WTC11 (cell line): ENCODE measurements around the gene KY. TPM values are rescaled to one million over a fixed set of nuclear protein-coding genes. Genes with fewer than 3 reads are reported as not detected.

ENCODE experiments used
- ATAC-seq: fragments of 200-7000 bp; cut with Tn5 transposase; 2 replicates; pipeline ENCODE4 v1.10.0; 2021; ENCODE audit warnings: mild to moderate bottlenecking, moderate library complexity
- CTCF ChIA-PET: fragments of 300-600 bp; sonication (Branson Sonifier 250); formaldehyde crosslinking; loops from one replicate; lab custom pipeline; 2021; ENCODE audit warnings: antibody characterized with exemption; lab: Charles Lee
- POLR2A ChIA-PET: fragments of 350-600 bp; sonication (Branson Sonifier 250); formaldehyde crosslinking; loops from one replicate; lab custom pipeline; 2021; ENCODE audit warnings: antibody characterized with exemption; lab: Charles Lee
- DNase-seq: peaks from one replicate; pipeline ENCODE4 v3.0.0; 2021; ENCODE audit warnings: low spot score
- H3K27ac Mint-ChIP-seq: 2 replicates; pipeline ENCODE4 v1.8.0; 2021; ENCODE audit warnings: mixed read lengths
- H3K27me3 Mint-ChIP-seq: 2 replicates; pipeline ENCODE4 v1.8.0; 2021; ENCODE audit warnings: low read depth, mild to moderate bottlenecking, moderate library complexity, mixed read lengths
- H3K36me3 Mint-ChIP-seq: 2 replicates; pipeline ENCODE4 v1.8.0; 2021; ENCODE audit warnings: mixed read lengths
- H3K4me1 Mint-ChIP-seq: 2 replicates; pipeline ENCODE4 v1.8.0; 2022; ENCODE audit warnings: mixed read lengths
- H3K4me3 Mint-ChIP-seq: 2 replicates; pipeline ENCODE4 v1.8.0; 2021; ENCODE audit warnings: mild to moderate bottlenecking, moderate library complexity, mixed read lengths
- H3K9me3 Mint-ChIP-seq: 2 replicates; pipeline ENCODE4 v1.8.0; 2021; ENCODE audit warnings: mixed read lengths
- ATF3 ChIP-seq: sonication (generic); formaldehyde crosslinking; conservative IDR thresholded peaks from 2 replicates; pipeline ENCODE4 v1.8.1; 2022; ENCODE audit warnings: mild to moderate bottlenecking, missing genetic modification reagents
- CREB1 ChIP-seq: sonication (generic); formaldehyde crosslinking; IDR thresholded peaks from 2 replicates; pipeline ENCODE4 v1.8.0; 2023; ENCODE audit warnings: mild to moderate bottlenecking, missing genetic modification reagents
- ESRRA ChIP-seq: sonication (generic); formaldehyde crosslinking; IDR thresholded peaks from 2 replicates; pipeline ENCODE4 v1.8.1; 2022; ENCODE audit warnings: mild to moderate bottlenecking, missing genetic modification reagents, borderline replicate concordance
- GTF2I ChIP-seq: fragments of 250-450 bp; sonication (Bioruptor Pico); conservative IDR thresholded peaks from 2 replicates; pipeline ENCODE4 v1.4.0; 2021; ENCODE audit warnings: mild to moderate bottlenecking
- IRF2 ChIP-seq: sonication (generic); formaldehyde crosslinking; IDR thresholded peaks from 2 replicates; pipeline ENCODE4 v1.8.0; 2022; ENCODE audit warnings: low read depth, missing genetic modification reagents, borderline replicate concordance
- KAT7 ChIP-seq: sonication (generic); formaldehyde crosslinking; IDR thresholded peaks from 2 replicates; pipeline ENCODE4 v1.8.1; 2023; ENCODE audit warnings: missing genetic modification reagents, mild to moderate bottlenecking, borderline replicate concordance
- NFE2L1 ChIP-seq: sonication (generic); formaldehyde crosslinking; IDR thresholded peaks from 2 replicates; pipeline ENCODE4 v1.8.1; 2023; ENCODE audit warnings: missing genetic modification reagents
- SMAD3 ChIP-seq: sonication (generic); formaldehyde crosslinking; IDR thresholded peaks from 2 replicates; pipeline ENCODE4 v1.8.0; 2022; ENCODE audit warnings: missing genetic modification reagents, mild to moderate bottlenecking, borderline replicate concordance
- SP1 ChIP-seq: sonication (generic); formaldehyde crosslinking; conservative IDR thresholded peaks from 2 replicates; pipeline ENCODE4 v1.8.1; 2022; ENCODE audit warnings: missing genetic modification reagents
- USF1 ChIP-seq: sonication (generic); formaldehyde crosslinking; IDR thresholded peaks from 2 replicates; pipeline ENCODE4 v1.8.0; 2022; ENCODE audit warnings: mild to moderate bottlenecking, missing genetic modification reagents
- ZBTB21 ChIP-seq: sonication (generic); formaldehyde crosslinking; IDR thresholded peaks from 2 replicates; pipeline ENCODE4 v1.8.1; 2023; ENCODE audit warnings: mild to moderate bottlenecking, missing genetic modification reagents, borderline replicate concordance
- ZBTB43 ChIP-seq: sonication (generic); formaldehyde crosslinking; IDR thresholded peaks from 2 replicates; pipeline ENCODE4 v1.8.1; 2023; ENCODE audit warnings: mild to moderate bottlenecking, missing genetic modification reagents
- ZNF232 ChIP-seq: sonication (generic); formaldehyde crosslinking; IDR thresholded peaks from 2 replicates; pipeline ENCODE4 v1.8.0; 2022; ENCODE audit warnings: mild to moderate bottlenecking, missing genetic modification reagents
- ZNF263 ChIP-seq: sonication (generic); formaldehyde crosslinking; IDR thresholded peaks from 2 replicates; pipeline ENCODE4 v1.8.1; 2022; ENCODE audit warnings: low read depth, mild to moderate bottlenecking, moderate library complexity, missing genetic modification reagents
- ZNF317 ChIP-seq: sonication (generic); formaldehyde crosslinking; IDR thresholded peaks from 2 replicates; pipeline ENCODE4 v1.8.1; 2023; ENCODE audit warnings: low read depth, mild to moderate bottlenecking, moderate library complexity, missing genetic modification reagents, borderline replicate concordance
- ZNF423 ChIP-seq: fragments of 250-450 bp; sonication (Bioruptor Pico); IDR thresholded peaks from 2 replicates; pipeline ENCODE4 v2.1.2; 2022; ENCODE audit warnings: mild to moderate bottlenecking, moderate library complexity
- ZSCAN18 ChIP-seq: fragments of 250-450 bp; sonication (Bioruptor Pico); IDR thresholded peaks from 2 replicates; pipeline ENCODE4 v2.1.2; 2022; ENCODE audit warnings: mild to moderate bottlenecking, moderate library complexity
- total RNA-seq: library from RNA; stranded (reverse); gene quantifications from 3 replicates; pipeline ENCODE4 v1.2.3, GENCODE V29; 2021
- TF ChIP-seq, protein P1 (sequence below): fragments of 250-450 bp; sonication (Bioruptor Pico); IDR thresholded peaks from 2 replicates; pipeline ENCODE4 v1.9.0; 2021; ENCODE audit warnings: moderate library complexity, mild to moderate bottlenecking, inconsistent platforms, borderline replicate concordance
- TF ChIP-seq, protein P2 (sequence below): fragments of 250-450 bp; sonication (Bioruptor Pico); conservative IDR thresholded peaks from 2 replicates; pipeline ENCODE4 v1.9.0; 2021; ENCODE audit warnings: mild to moderate bottlenecking
- TF ChIP-seq, protein P3 (sequence below): sonication (generic); formaldehyde crosslinking; IDR thresholded peaks from 2 replicates; pipeline ENCODE4 v1.8.1; 2022; ENCODE audit warnings: low read depth, mild to moderate bottlenecking, moderate library complexity, missing genetic modification reagents, borderline replicate concordance
- TF ChIP-seq, protein P4 (sequence below): sonication (generic); formaldehyde crosslinking; IDR thresholded peaks from 2 replicates; pipeline ENCODE4 v1.8.1; 2022; ENCODE audit warnings: mild to moderate bottlenecking, missing genetic modification reagents, moderate library complexity, borderline replicate concordance

Gene KY
- total RNA-seq, 1 experiment from 2014 or later, result not detected

DNA sequence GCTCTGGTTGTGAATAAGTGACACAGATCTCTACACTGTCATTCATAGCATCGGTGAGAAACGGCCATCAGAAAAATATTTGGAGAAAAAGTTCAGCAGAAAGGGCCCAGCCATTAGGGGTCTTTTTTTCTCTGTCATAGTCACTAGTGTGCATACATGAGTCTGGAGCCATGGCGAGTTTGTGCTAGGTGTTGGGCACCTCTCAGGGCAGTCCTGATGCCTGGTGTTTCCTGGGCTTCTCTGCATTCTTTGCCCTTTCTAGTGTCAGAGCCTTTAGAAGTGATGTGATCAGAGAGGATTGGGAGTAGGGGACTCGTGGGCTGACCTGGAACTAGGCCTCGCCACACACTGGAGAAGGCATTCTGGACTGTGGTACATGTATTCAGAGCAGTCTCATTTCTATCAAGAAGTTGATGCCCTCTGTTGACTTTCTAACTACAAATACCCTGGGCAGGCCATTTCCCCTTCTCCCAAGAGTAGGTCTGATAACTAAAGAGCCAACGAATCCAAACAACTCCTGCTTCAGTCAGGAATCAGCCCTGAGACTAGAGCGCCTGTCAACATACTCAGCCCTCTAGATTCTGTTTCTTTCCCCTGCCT lies 1.6 kb downstream of the KY start:
- Mint-ChIP-seq H3K4me1 (peaks cover 11% of the 10 kb centered on the region), H3K9me3 (no peaks in the 10 kb centered on the region), H3K36me3 (no peaks in the 10 kb centered on the region), H3K27ac (no peak overlapping the region), H3K4me3 (no peak overlapping the region), H3K27me3 (peaks cover 94% of the 10 kb centered on the region)
- no peak for DNase-seq
- POLR2A ChIA-PET, result no interaction called here
- ATAC-seq, result no peak
- CTCF ChIA-PET, result interaction anchor here (1.3 to 3.3 kb wide), 3 partner anchors 18 to 49 kb away, joined by 3 to 21 read pairs (median 9); no protein-coding TSS in a partner anchor
- no peak for TF ChIP-seq ZNF317 (CRISPR knock-in tag)

DNA sequence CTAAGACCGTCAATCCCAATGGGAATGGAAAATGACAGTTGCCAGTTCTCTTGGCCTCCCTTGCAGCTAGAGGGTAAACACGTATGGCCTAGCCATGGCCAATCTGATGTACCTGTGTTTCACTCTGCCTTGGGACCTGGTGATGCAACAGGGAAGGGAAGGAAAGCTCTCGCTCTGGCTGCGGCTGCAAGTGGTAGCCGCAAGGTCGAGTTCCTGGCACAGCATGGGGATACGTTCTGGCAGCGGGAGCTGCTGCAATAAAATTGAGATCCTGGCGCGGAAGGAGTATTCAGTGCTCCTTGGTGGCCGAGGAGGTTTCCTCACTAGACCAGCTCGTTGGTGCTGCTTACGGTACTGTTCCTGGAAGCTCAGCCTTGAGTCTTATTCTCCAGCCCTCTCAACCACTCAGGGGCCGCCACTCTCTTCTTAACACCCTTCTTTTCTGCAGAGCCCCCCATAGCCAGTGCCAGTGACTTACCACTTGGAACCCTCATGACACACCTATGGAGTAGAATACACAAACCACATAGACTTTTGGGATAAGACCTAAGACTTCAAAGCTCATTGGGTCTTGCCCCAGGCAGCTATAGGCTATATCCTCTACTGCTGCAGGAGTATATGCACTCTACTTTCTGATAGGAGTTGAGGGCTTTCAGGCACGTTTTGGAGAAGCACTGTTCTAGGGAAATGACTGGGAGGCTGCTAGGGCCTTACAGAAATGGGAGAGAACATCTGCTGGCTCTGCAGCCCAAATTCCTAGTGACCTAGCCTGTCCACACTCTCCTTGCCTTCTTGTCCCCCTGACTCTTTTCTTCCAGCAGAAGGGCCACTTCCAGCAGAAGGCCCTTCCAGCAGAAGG lies 2.7 kb downstream of the KY start:
- TF ChIP-seq ZBTB21 (no peak), ZBTB43 (CRISPR knock-in tag) (no peak), ESRRA (no peak), ZNF232 (no peak), IRF2 (no peak), ZSCAN18 (CRISPR knock-in tag) (no peak), CREB1 (CRISPR knock-in tag) (no peak), KAT7 (no peak), USF1 (CRISPR knock-in tag) (no peak), NFE2L1 (CRISPR knock-in tag) (no peak), GTF2I (CRISPR knock-in tag) (no peak), SMAD3 (CRISPR knock-in tag) (no peak), SP1 (CRISPR knock-in tag) (no peak), ZNF263 (CRISPR knock-in tag) (no peak), ZNF423 (no peak), ATF3 (CRISPR knock-in tag) (no peak)
- TF ChIP-seq, protein P1, sequence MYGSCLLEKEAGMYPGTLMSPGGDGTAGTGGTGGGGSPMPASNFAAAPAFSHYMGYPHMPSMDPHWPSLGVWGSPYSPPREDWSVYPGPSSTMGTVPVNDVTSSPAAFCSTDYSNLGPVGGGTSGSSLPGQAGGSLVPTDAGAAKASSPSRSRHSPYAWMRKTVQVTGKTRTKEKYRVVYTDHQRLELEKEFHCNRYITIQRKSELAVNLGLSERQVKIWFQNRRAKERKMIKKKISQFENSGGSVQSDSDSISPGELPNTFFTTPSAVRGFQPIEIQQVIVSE (CRISPR knock-in tag), result no peak
- TF ChIP-seq, protein P2, sequence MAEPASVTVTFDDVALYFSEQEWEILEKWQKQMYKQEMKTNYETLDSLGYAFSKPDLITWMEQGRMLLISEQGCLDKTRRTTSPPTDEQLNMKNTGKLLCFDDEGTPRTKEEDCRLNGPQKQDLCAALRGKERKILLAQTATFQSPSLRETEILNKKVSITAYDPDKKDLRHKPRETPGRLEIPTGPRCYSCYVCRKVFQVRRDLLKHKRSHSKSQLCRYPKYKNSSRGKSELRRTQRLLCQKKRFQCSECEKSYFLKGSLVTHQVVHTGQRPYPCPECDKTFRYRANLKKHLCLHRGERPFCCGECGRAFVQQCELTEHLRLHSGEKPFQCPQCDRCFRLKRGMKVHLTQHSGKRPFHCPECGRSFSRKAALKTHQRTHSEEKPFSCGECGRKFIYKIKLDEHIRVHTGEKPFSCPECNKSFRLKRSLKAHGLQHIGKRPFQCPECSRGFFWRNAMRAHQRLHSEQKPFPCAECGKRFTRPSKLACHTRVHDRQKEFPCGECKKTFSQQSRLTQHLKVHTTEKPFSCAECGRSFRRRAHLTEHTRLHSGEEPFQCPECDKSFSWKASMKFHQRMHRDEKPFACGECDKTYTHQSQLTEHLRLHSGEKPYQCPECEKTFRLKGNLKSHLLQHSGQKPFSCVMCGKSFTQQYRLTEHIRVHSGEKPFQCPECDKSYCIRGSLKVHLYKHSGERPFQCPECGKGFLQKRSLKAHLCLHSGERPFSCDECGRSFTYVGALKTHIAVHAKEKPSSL (CRISPR knock-in tag), result no peak
- TF ChIP-seq, protein P3, sequence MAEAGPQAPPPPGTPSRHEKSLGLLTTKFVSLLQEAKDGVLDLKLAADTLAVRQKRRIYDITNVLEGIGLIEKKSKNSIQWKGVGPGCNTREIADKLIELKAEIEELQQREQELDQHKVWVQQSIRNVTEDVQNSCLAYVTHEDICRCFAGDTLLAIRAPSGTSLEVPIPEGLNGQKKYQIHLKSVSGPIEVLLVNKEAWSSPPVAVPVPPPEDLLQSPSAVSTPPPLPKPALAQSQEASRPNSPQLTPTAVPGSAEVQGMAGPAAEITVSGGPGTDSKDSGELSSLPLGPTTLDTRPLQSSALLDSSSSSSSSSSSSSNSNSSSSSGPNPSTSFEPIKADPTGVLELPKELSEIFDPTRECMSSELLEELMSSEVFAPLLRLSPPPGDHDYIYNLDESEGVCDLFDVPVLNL (CRISPR knock-in tag), result no peak
- TF ChIP-seq, protein P4, sequence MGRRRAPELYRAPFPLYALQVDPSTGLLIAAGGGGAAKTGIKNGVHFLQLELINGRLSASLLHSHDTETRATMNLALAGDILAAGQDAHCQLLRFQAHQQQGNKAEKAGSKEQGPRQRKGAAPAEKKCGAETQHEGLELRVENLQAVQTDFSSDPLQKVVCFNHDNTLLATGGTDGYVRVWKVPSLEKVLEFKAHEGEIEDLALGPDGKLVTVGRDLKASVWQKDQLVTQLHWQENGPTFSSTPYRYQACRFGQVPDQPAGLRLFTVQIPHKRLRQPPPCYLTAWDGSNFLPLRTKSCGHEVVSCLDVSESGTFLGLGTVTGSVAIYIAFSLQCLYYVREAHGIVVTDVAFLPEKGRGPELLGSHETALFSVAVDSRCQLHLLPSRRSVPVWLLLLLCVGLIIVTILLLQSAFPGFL (CRISPR knock-in tag), result no peak
- TF ChIP-seq, all 79 proteins: peak for 0
- no peak for DNase-seq
- Mint-ChIP-seq H3K27me3 (peaks cover 86% of the 10 kb centered on the region), H3K4me1 (peaks cover 13% of the 10 kb centered on the region), H3K27ac (no peak overlapping the region), H3K4me3 (no peak overlapping the region), H3K36me3 (no peaks in the 10 kb centered on the region), H3K9me3 (no peaks in the 10 kb centered on the region)
- no peak for ATAC-seq
- CTCF ChIA-PET, result interaction anchor here (1.1 to 1.8 kb wide), 4 partner anchors 10 to 107 kb away, joined by 3 to 9 read pairs (median 5); no protein-coding TSS in a partner anchor
- POLR2A ChIA-PET, result no interaction called here
